ENCODE results near the gene FGD5.

The FGD5 gene

DNA sequence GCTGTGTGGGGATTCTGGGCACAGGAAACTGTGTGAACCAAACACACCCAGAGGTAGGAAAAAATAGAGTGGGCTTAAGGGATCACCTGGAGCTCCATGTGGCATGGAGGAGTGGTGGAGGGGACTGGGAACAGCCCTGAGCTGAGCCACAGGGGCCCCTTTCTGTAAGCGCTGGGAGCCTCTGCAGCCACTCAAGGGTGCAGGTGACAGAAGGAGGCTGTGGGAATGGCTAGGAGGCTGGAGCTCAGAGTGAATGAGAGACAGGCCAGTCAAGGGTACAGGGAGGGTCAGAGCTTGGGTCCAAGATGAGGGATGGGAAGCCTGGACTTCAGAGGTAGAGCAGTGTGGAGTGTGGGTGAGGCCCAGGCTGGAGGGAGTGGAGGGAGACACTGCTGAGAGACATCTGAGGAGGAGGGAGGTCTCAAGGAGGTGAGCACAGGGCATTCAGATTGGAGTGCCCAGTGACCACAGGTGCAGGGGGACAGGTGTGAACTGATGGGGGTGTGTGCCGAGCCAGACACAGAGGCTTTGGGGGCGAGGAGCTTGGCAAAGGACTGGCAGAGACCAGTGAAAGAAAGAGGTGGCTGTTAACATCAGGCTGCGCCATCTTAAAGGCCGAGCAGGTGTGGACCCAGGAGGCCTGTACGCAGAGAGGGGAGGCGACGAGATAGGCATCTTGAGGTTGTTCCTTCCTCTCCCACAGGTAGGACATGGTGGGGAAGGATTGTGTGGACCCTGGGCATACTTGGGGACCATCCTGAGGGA, 56.8 kb downstream of the FGD5 start:
- Histone ChIP-seq H3K9me3 (ENCODE audit: control insufficient read depth, insufficient read depth, low read length) (no peaks in the 10 kb centered on the region), H3K4me1 (ENCODE audit: control insufficient read depth, insufficient read depth, low read length) (peaks cover 9% of the 10 kb centered on the region), H3K27me3 (ENCODE audit: control insufficient read depth, insufficient read depth, low read length) (no peaks in the 10 kb centered on the region), H3K27ac (ENCODE audit: low read length) (no peak overlapping the region), H3K4me3 (ENCODE audit: low read length) (no peak overlapping the region), H3K36me3 (ENCODE audit: control insufficient read depth, insufficient read depth, low read length) (no peaks in the 10 kb centered on the region)
- no CpG with 5 or more reads among the region's 8 CpGs for WGBS (ENCODE audit: insufficient coverage, insufficient read length)
- no peak for DNase-seq (ENCODE audit: low read depth, low spot score)

DNA sequence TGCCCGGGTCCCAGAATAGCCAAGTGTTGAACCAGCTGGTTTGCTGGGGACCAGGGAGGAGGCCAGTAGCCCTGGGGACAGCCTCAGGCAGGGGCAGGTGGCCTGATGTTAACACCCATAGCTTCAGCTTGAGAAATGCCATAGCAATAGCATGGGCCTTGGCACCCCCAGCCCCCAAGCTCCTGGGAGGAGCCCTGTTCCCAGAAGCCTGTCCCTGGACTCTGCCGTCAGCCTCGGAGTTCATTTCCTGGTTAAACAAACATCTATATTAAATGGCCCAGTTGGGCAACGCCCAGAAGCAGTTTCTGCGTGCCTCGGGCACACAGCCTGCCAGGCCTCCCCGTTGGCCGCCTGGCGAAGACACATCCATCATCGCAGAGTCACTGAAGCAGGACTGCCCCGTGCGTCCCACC, 58.2 kb downstream of the FGD5 start:
- Histone ChIP-seq H3K9me3 (ENCODE audit: control insufficient read depth, insufficient read depth, low read length) (no peaks in the 10 kb centered on the region), H3K4me3 (ENCODE audit: low read length) (no peak overlapping the region), H3K27me3 (ENCODE audit: control insufficient read depth, insufficient read depth, low read length) (no peaks in the 10 kb centered on the region), H3K4me1 (ENCODE audit: control insufficient read depth, insufficient read depth, low read length) (peaks cover 9% of the 10 kb centered on the region), H3K27ac (ENCODE audit: low read length) (no peak overlapping the region), H3K36me3 (ENCODE audit: control insufficient read depth, insufficient read depth, low read length) (no peaks in the 10 kb centered on the region)
- WGBS (ENCODE audit: insufficient coverage, insufficient read length), result no CpG with 5 or more reads among the region's 12 CpGs
- DNase-seq (ENCODE audit: low read depth, low spot score), result no peak

DNA sequence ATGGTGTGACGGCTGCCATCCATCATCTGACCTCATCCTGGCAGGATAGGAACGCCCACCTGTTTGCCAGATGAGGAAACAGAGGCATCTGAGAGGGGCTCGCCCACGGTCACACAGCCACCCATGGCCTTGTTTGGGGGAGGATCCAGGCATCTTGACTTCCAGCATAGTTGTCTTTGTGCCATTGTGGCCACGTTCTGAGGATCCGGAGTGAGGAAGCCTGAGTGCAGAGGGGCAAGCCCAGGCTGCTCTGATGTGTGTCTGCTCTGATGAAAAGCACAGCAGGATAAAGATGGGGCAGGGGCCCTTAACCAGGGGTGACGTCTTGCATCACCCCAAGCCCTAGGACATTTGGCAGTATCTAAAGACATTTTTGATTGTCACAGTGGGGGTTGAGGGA, 58.7 kb downstream of the FGD5 start:
- H3K27ac ChIP-seq (ENCODE audit: low read length), result no peak overlapping the region
- H3K27me3 ChIP-seq (ENCODE audit: control insufficient read depth, insufficient read depth, low read length), result no peaks in the 10 kb centered on the region
- DNase-seq (ENCODE audit: low read depth, low spot score), result no peak
- no peaks in the 10 kb centered on the region for H3K9me3 ChIP-seq (ENCODE audit: control insufficient read depth, insufficient read depth, low read length)
- H3K4me1 ChIP-seq (ENCODE audit: control insufficient read depth, insufficient read depth, low read length), result peaks cover 9% of the 10 kb centered on the region
- no peak overlapping the region for H3K4me3 ChIP-seq (ENCODE audit: low read length)
- H3K36me3 ChIP-seq (ENCODE audit: control insufficient read depth, insufficient read depth, low read length), result no peaks in the 10 kb centered on the region
- no CpG with 5 or more reads among the region's 7 CpGs for WGBS (ENCODE audit: insufficient coverage, insufficient read length)

DNA sequence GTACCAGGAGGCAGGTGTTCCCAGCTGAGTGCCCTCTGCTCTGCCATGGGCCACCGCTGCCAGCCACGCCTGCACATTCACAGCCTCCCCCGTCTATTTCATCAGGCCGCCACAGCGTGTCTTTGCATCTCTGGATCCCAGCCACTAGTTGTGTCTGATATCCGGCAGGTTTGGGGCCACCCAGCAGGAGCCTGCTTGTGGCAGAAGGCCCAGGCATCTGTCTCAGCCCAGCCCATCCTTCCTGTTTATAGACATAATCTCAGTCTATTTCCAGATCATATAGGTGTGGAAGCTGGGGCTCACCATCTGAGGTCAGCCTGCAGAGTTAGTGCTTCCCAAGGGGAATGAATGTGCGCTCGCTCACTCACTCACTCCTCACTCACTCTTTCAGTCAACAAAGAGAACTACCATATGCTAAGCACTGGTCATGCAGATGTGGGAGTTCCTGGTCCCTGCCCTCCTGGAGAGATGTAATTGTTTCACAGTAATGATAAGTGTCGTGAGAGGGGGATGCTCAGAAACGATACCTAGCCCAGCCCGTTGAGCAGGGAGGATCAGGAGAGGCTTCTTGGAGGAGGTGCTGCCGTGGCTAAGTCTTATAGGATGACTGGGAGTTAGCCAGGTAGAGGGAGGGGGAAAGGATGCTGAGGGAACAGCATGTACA, 60.6 kb downstream of the FGD5 start:
- Histone ChIP-seq H3K27me3 (ENCODE audit: control insufficient read depth, insufficient read depth, low read length) (no peaks in the 10 kb centered on the region), H3K9me3 (ENCODE audit: control insufficient read depth, insufficient read depth, low read length) (no peaks in the 10 kb centered on the region), H3K36me3 (ENCODE audit: control insufficient read depth, insufficient read depth, low read length) (no peaks in the 10 kb centered on the region), H3K27ac (ENCODE audit: low read length) (no peak overlapping the region), H3K4me3 (ENCODE audit: low read length) (no peak overlapping the region), H3K4me1 (ENCODE audit: control insufficient read depth, insufficient read depth, low read length) (peaks cover 9% of the 10 kb centered on the region)
- no peak for DNase-seq (ENCODE audit: low read depth, low spot score)
- WGBS (ENCODE audit: insufficient coverage, insufficient read length), result no CpG with 5 or more reads among the region's 12 CpGs

DNA sequence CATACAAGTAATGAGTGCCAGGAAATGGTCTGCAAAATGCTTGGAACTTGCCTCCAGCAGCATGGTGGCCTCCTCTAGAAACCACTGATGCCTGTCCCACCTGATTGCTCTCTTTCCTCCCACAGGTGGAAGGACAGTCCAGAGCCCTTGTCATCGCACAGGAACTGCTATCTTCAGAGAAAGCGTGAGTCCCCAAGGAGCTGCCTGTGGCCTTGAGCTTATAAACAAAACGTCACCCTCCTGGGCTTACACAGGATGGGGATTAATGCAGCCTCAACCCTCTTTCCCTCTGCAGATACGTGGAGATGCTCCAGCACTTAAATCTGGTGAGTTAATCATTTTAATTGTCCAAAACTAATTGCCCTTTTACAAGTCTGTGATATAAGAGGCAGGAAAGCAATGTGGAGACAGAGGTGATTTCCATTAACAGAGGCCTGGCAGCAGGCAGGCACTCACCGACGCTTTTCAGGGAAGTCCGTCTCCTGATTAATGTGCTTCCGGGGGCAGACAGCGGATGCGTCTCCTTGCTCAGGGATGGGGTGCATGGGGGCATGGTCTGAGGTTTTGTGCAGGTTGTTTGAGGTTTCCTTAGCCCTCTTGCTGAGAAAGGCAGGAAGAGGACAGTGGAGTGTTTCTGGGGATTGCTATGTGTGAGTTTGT, 61.8 kb downstream of the FGD5 start:
- WGBS (ENCODE audit: insufficient coverage, insufficient read length), result no CpG with 5 or more reads among the region's 10 CpGs
- no peak overlapping the region for H3K27ac ChIP-seq (ENCODE audit: low read length)
- peaks cover 9% of the 10 kb centered on the region for H3K4me1 ChIP-seq (ENCODE audit: control insufficient read depth, insufficient read depth, low read length)
- no peaks in the 10 kb centered on the region for H3K27me3 ChIP-seq (ENCODE audit: control insufficient read depth, insufficient read depth, low read length)
- no peaks in the 10 kb centered on the region for H3K9me3 ChIP-seq (ENCODE audit: control insufficient read depth, insufficient read depth, low read length)
- H3K36me3 ChIP-seq (ENCODE audit: control insufficient read depth, insufficient read depth, low read length), result no peaks in the 10 kb centered on the region
- DNase-seq (ENCODE audit: low read depth, low spot score), result no peak
- no peak overlapping the region for H3K4me3 ChIP-seq (ENCODE audit: low read length)

DNA sequence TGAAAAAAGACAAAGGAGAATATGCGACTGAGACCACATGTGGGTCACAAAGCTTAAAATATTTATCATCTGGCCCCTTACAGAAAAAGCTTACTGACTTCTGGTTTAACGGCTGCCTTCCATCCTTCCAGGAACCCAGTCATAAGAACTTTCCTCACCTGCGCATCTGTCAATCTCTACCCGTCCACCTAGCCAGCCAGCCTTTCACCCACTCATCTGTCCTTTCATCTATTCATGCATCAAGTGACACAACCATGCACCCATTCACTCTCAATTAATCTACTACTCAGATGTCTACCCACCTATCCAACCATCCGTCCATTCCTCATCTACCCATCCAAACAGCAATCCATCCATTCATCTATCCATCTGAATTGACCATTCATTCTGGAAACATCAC, 64.5 kb downstream of the FGD5 start:
- H3K4me1 ChIP-seq (ENCODE audit: control insufficient read depth, insufficient read depth, low read length), result peaks cover 7% of the 10 kb centered on the region
- no peak for DNase-seq (ENCODE audit: low read depth, low spot score)
- WGBS (ENCODE audit: insufficient coverage, insufficient read length), result 100% methylated on average over 1 of the region's 5 CpGs
- no peak overlapping the region for H3K27ac ChIP-seq (ENCODE audit: low read length)
- H3K4me3 ChIP-seq (ENCODE audit: low read length), result no peak overlapping the region
- H3K27me3 ChIP-seq (ENCODE audit: control insufficient read depth, insufficient read depth, low read length), result no peaks in the 10 kb centered on the region
- no peaks in the 10 kb centered on the region for H3K36me3 ChIP-seq (ENCODE audit: control insufficient read depth, insufficient read depth, low read length)
- no peaks in the 10 kb centered on the region for H3K9me3 ChIP-seq (ENCODE audit: control insufficient read depth, insufficient read depth, low read length)

DNA sequence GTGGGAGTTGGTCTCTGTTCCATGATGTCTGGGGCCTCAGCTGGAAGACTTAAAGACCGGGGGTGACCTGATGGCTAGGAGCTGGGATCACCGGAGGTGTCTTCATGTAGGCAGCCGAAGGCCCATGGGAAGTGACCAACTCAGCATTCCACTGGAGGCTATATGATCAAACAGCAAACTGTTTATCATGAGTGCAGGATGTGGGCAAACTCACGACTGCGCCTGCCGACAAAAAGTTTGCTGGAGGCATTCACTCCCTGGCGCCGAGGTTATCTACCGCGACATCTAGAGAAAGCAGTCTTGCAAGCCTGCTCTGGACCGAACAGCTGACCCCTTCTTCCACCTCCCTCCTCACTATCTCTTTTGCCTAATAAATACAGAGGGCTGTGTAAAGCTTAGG, 65.9 kb downstream of the FGD5 start:
- no peak for DNase-seq (ENCODE audit: low read depth, low spot score)
- no peaks in the 10 kb centered on the region for H3K9me3 ChIP-seq (ENCODE audit: control insufficient read depth, insufficient read depth, low read length)
- H3K27me3 ChIP-seq (ENCODE audit: control insufficient read depth, insufficient read depth, low read length), result no peaks in the 10 kb centered on the region
- H3K4me3 ChIP-seq (ENCODE audit: low read length), result no peak overlapping the region
- WGBS (ENCODE audit: insufficient coverage, insufficient read length), result no CpG with 5 or more reads among the region's 11 CpGs
- H3K4me1 ChIP-seq (ENCODE audit: control insufficient read depth, insufficient read depth, low read length), result peaks cover under 1% of the 10 kb centered on the region
- no peaks in the 10 kb centered on the region for H3K36me3 ChIP-seq (ENCODE audit: control insufficient read depth, insufficient read depth, low read length)
- no peak overlapping the region for H3K27ac ChIP-seq (ENCODE audit: low read length)

DNA sequence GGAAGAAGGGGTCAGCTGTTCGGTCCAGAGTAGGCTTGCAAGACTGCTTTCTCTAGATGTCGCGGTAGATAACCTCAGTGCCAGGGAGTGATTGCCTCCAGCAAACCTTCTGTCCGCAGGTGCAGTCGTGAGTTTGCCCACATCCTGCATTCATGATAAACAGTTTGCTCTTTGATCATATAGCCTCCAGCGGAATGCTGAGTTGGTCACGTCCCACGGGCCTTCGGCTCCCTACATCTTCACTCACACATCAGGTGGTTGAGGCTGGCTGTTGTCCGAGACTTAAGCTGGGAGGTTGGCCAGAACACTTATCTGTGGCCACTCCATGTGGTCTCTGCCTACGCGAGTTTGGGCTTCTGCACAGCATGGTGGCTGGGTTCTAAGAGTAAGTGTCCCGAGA, 66.5 kb downstream of the FGD5 start:
- Histone ChIP-seq H3K27me3 (ENCODE audit: control insufficient read depth, insufficient read depth, low read length) (no peaks in the 10 kb centered on the region), H3K36me3 (ENCODE audit: control insufficient read depth, insufficient read depth, low read length) (no peaks in the 10 kb centered on the region), H3K27ac (ENCODE audit: low read length) (no peak overlapping the region), H3K4me3 (ENCODE audit: low read length) (no peak overlapping the region), H3K9me3 (ENCODE audit: control insufficient read depth, insufficient read depth, low read length) (no peaks in the 10 kb centered on the region), H3K4me1 (ENCODE audit: control insufficient read depth, insufficient read depth, low read length) (no peaks in the 10 kb centered on the region)
- WGBS (ENCODE audit: insufficient coverage, insufficient read length), result no CpG with 5 or more reads among the region's 13 CpGs
- no peak for DNase-seq (ENCODE audit: low read depth, low spot score)

DNA sequence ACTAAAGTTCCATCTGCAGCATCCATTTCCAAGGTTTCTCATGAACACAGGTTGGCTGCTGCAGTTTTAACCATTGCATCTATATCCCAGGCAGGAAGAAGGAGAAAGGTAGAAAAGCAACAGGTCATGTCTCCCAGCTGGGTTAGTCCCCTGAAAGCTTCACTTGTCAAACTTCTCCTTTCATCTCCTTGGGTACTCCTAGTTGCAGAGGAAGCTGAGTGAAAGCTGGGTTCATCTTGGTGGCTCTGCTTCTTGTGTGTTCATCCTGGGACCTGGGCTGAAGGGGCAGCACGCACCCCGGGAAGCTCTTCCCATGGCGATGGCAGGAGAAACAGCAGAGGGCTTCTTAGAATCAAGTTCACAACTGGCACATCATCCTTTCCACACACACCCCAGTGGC, 67.3 kb downstream of the FGD5 start:
- no peaks in the 10 kb centered on the region for H3K9me3 ChIP-seq (ENCODE audit: control insufficient read depth, insufficient read depth, low read length)
- no peak overlapping the region for H3K4me3 ChIP-seq (ENCODE audit: low read length)
- no peaks in the 10 kb centered on the region for H3K4me1 ChIP-seq (ENCODE audit: control insufficient read depth, insufficient read depth, low read length)
- H3K27ac ChIP-seq (ENCODE audit: low read length), result no peak overlapping the region
- no peaks in the 10 kb centered on the region for H3K36me3 ChIP-seq (ENCODE audit: control insufficient read depth, insufficient read depth, low read length)
- no CpG with 5 or more reads among the region's 3 CpGs for WGBS (ENCODE audit: insufficient coverage, insufficient read length)
- no peak for DNase-seq (ENCODE audit: low read depth, low spot score)
- H3K27me3 ChIP-seq (ENCODE audit: control insufficient read depth, insufficient read depth, low read length), result no peaks in the 10 kb centered on the region

DNA sequence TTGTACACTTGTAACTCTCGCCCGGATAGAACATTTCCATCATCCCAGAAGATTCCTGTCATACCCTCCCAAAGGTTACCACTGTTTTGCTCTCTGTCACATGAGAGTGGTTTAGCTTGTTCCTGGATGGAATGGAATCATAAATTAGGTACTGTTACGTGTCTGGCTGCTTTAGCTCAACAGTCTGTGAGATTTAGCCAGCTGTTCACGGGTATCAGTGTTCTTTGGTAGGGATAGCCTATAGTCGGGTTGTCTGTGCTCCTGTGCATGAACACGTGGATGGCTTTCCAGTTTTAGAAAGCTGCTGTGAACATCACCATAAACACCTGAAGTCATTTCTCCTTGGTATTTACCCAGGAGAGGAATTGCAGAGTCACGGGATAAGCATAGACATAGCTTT, 70.4 kb downstream of the FGD5 start:
- H3K4me3 ChIP-seq (ENCODE audit: low read length), result no peak overlapping the region
- WGBS (ENCODE audit: insufficient coverage, insufficient read length), result no CpG with 5 or more reads among the region's 7 CpGs
- H3K9me3 ChIP-seq (ENCODE audit: control insufficient read depth, insufficient read depth, low read length), result no peaks in the 10 kb centered on the region
- no peaks in the 10 kb centered on the region for H3K27me3 ChIP-seq (ENCODE audit: control insufficient read depth, insufficient read depth, low read length)
- H3K27ac ChIP-seq (ENCODE audit: low read length), result no peak overlapping the region
- no peaks in the 10 kb centered on the region for H3K36me3 ChIP-seq (ENCODE audit: control insufficient read depth, insufficient read depth, low read length)
- H3K4me1 ChIP-seq (ENCODE audit: control insufficient read depth, insufficient read depth, low read length), result no peaks in the 10 kb centered on the region
- DNase-seq (ENCODE audit: low read depth, low spot score), result no peak
